SK-N-SH (cell line): Measurements from ENCODE around the gene PIPOX. TPM values are rescaled to one million over a fixed set of nuclear protein-coding genes. Genes with fewer than 3 reads are reported as not detected.

Experiments used
- CTCF ChIA-PET: fragments of 300-600, 350-600 bp; formaldehyde crosslinking; extraction: SDS; loops from one replicate; lab custom pipeline; 2021; lab: Yijun Ruan, JAX
- POLR2A ChIA-PET: fragments of 350-600 bp; sonication (Branson Sonifier 250); formaldehyde crosslinking; extraction: SDS; loops from one replicate; lab custom pipeline; 2020; ENCODE audit warnings: antibody characterized with exemption, inconsistent platforms; lab: Yijun Ruan, JAX
- DNase-seq: peaks from one replicate; pipeline ENCODE4 v3.0.0; 2012
- H2AFZ ChIP-seq: fragments of 200-600 bp; sonication (generic); 2 replicates; pipeline ENCODE4 v1.8.1; 2016; ENCODE audit warnings: antibody characterized with exemption, mild to moderate bottlenecking, low read depth
- H3F3A ChIP-seq: fragments of 200-600 bp; sonication (generic); replicated peaks from 2 replicates; pipeline ENCODE3; 2016; ENCODE audit warnings: antibody characterized with exemption, mild to moderate bottlenecking; ENCODE audit not compliant: insufficient read depth
- H3K27ac ChIP-seq, 2 experiments: fragments of 200-500 bp in 1 of 2; fragments of 200-600 bp in 1 of 2; sonication (Bioruptor generic) in 1 of 2; sonication (generic), shearing (Covaris generic) in 1 of 2; 2 replicates each; pipeline versions ENCODE4 v1.5.1 to v1.6.1; 2014 to 2016; ENCODE audit warnings: low read depth in 2 of 2, inconsistent platforms in 1 of 2, low read length in 1 of 2, mild to moderate bottlenecking in 1 of 2, mixed read lengths in 1 of 2
- H3K27me3 ChIP-seq: fragments of 200-600 bp; sonication (generic), shearing (Covaris generic); 2 replicates; pipeline ENCODE4 v1.6.1; 2016; ENCODE audit warnings: mixed run types; ENCODE audit not compliant: insufficient read depth
- H3K36me3 ChIP-seq, 2 experiments: fragments of 200-500 bp in 1 of 2; fragments of 200-600 bp in 1 of 2; sonication (Bioruptor generic) in 1 of 2; sonication (generic) in 1 of 2; replicated peaks in 1 of 2; 2 replicates each; pipeline versions ENCODE3 to v1.5.1; 2014 to 2016; ENCODE audit warnings: low read length in 1 of 2, mild to moderate bottlenecking in 1 of 2; ENCODE audit not compliant: insufficient read depth in 2 of 2, control insufficient read depth in 1 of 2
- H3K4me1 ChIP-seq, 2 experiments: fragments of 200-500 bp in 1 of 2; fragments of 200-600 bp in 1 of 2; sonication (Bioruptor generic) in 1 of 2; sonication (generic), shearing (Covaris generic) in 1 of 2; 2 replicates each; pipeline versions ENCODE4 v1.5.1 to v1.6.1; 2014 to 2016; ENCODE audit warnings: low read depth in 1 of 2, low read length in 1 of 2, mixed run types in 1 of 2; ENCODE audit not compliant: insufficient read depth in 2 of 2, control insufficient read depth in 1 of 2
- H3K4me2 ChIP-seq: fragments of 200-600 bp; sonication (generic), shearing (Covaris generic); 2 replicates; pipeline ENCODE4 v1.6.1; 2017; ENCODE audit warnings: mixed run types
- H3K4me3 ChIP-seq, 2 experiments: fragments of 200-500 bp in 1 of 2; fragments of 200-600 bp in 1 of 2; sonication (Bioruptor generic) in 1 of 2; sonication (generic), shearing (Covaris generic) in 1 of 2; 2 replicates each; pipeline versions ENCODE4 v1.5.1 to v1.8.1; 2014 to 2016; ENCODE audit warnings: low read depth in 2 of 2, inconsistent platforms in 1 of 2, low read length in 1 of 2, mild to moderate bottlenecking in 1 of 2, mixed read lengths in 1 of 2, moderate library complexity in 1 of 2
- H3K79me2 ChIP-seq: fragments of 200-600 bp; sonication (generic); 2 replicates; pipeline ENCODE4 v1.8.1; 2017; ENCODE audit warnings: mild to moderate bottlenecking; ENCODE audit not compliant: insufficient read depth
- H3K9ac ChIP-seq: fragments of 200-600 bp; sonication (generic); 2 replicates; pipeline ENCODE4 v1.6.1; 2017; ENCODE audit warnings: mixed run types
- H3K9me2 ChIP-seq: fragments of 200-600 bp; sonication (generic); 2 replicates; pipeline ENCODE4 v1.6.1; 2017; ENCODE audit warnings: mixed run types
- H3K9me3 ChIP-seq: fragments of 200-600 bp; sonication (generic); 2 replicates; pipeline ENCODE4 v1.6.1; 2017; ENCODE audit warnings: mixed run types, mild to moderate bottlenecking, moderate library complexity
- H4K20me1 ChIP-seq: fragments of 200-600 bp; sonication (generic); 2 replicates; pipeline ENCODE4 v1.6.1; 2017; ENCODE audit warnings: mild to moderate bottlenecking, mixed run types; ENCODE audit not compliant: insufficient read depth
- ELF1 ChIP-seq: IDR thresholded peaks from 2 replicates; pipeline ENCODE4 v1.4.0; 2012
- EZH2phosphoT487 ChIP-seq: fragments of 200-600 bp; sonication (generic); IDR thresholded peaks from 2 replicates; pipeline ENCODE4 v1.6.1; 2017; ENCODE audit warnings: low read depth, mixed run types, mild to moderate bottlenecking, antibody characterized with exemption, moderate library complexity, borderline replicate concordance
- FOXJ3 ChIP-seq: sonication (generic); formaldehyde crosslinking; IDR thresholded peaks from 2 replicates; pipeline ENCODE4 v1.5.1; 2020; ENCODE audit warnings: mild to moderate bottlenecking, missing genetic modification reagents
- GATA2 ChIP-seq: sonication (generic); formaldehyde crosslinking; IDR thresholded peaks from 2 replicates; pipeline ENCODE4 v1.5.0; 2020; ENCODE audit warnings: mild to moderate bottlenecking, missing genetic modification reagents
- MEF2A ChIP-seq: IDR thresholded peaks from 2 replicates; pipeline ENCODE4 v1.4.0; 2012; ENCODE audit warnings: low read depth, borderline replicate concordance
- MXI1 ChIP-seq: IDR thresholded peaks from 2 replicates; pipeline ENCODE4 v1.6.1; 2012; ENCODE audit warnings: mild to moderate bottlenecking, low read depth, low read length, improper control_type of control experiment
- NRF1 ChIP-seq: IDR thresholded peaks from 2 replicates; pipeline ENCODE4 v1.6.1; 2012; ENCODE audit warnings: low read depth, mild to moderate bottlenecking, low read length
- RCOR1 ChIP-seq: fragments of 150-350 bp; IDR thresholded peaks from 2 replicates; pipeline ENCODE4 v1.6.1; 2017; ENCODE audit warnings: antibody characterized with exemption, low read length
- SIN3A ChIP-seq: IDR thresholded peaks from 2 replicates; pipeline ENCODE4 v1.6.1; 2012; ENCODE audit warnings: low read depth, mild to moderate bottlenecking, low read length, moderate library complexity, borderline replicate concordance
- SMC3 ChIP-seq: IDR thresholded peaks from 2 replicates; pipeline ENCODE4 v1.6.1; 2012; ENCODE audit warnings: low read depth, low read length, improper control_type of control experiment
- TEAD4 ChIP-seq: IDR thresholded peaks from 2 replicates; pipeline ENCODE4 v1.4.0; 2012; ENCODE audit warnings: mild to moderate bottlenecking, borderline replicate concordance; ENCODE audit not compliant: insufficient read depth
- WGBS: methylation state at CpG from one replicate; pipeline ENCODE4 v1.1.6; 2017; ENCODE audit warnings: low lambda C conversion rate; 5-methylcytosine and 5-hydroxymethylcytosine counted together
- polyA plus RNA-seq, 3 experiments: library from polyadenylated mRNA; depleted of rRNA; stranded (reverse); fragments of >200 nt; gene quantifications; 2 replicates each; pipeline ENCODE4 v1.2.3, GENCODE V29; 2012
- TF ChIP-seq, protein P1 (sequence below): IDR thresholded peaks from 2 replicates; pipeline ENCODE4; 2012
- TF ChIP-seq, protein P2 (sequence below): IDR thresholded peaks from 2 replicates; pipeline ENCODE4 v1.4.0; 2012; ENCODE audit warnings: low read depth, borderline replicate concordance
- TF ChIP-seq, protein P3 (sequence below): IDR thresholded peaks from 2 replicates; pipeline ENCODE4 v1.6.1; 2012; ENCODE audit warnings: mild to moderate bottlenecking, low read depth, low read length, moderate library complexity

Gene PIPOX
- polyA plus RNA-seq, 1 of the 3 experiments (the other 2 are of a cell fraction): 0.31 TPM

DNA sequence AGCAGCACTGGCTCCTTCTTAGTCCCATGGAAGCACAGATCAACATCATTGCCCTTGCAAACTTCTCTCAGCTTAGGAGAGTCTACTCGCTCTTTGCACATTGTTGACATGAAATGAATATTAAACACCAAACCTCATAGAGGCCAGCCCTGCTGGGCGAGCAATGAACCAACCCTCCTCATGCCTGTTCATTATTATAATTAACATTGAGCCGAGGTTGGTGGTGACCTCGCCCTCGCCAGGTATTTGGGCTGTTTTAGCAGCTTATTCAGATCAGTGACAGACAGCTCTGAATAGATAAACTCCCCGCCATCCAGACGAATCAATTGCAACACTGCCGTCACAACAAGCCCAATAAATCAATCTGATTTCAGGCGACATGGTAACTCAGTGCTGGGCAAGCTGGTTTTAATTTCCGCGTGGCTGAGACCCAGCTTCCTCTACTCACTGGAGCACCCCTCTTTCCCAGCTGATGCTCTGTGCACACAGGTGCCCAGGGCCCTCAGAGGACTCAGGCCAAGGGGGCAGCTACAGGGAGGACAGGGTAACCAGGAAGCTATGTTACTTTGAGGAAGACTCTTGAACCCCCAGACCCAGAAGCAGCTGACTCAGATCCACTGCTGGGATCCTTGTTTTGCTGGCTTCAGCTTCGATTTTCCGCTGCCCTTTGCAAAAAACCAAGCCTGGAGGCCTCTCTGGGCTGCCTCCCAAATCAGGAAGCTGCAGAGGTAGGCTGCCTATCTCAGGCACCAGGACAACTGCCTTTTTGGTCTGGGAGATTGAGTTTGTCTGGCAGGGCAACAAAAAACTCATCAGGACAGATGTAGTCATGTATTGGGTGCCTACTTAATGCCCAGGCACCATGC lies 26.4 kb upstream of the PIPOX start:
- POLR2A ChIA-PET: no interaction called here
- CTCF ChIA-PET: interaction anchor here (1.0 to 2.6 kb wide), 9 partner anchors 9 to 290 kb away, joined by 3 to 18 read pairs (median 5); no protein-coding TSS in a partner anchor

More for the DNA sequence above, 26.4 kb upstream of the PIPOX start:
- Histone ChIP-seq H4K20me1 (no peaks in the 10 kb centered on the region), H3K27me3 (peaks cover 9% of the 10 kb centered on the region), H3K9ac (no peak overlapping the region), H3K4me3 (no peak overlapping the region), H3K36me3 (no peaks in the 10 kb centered on the region), H2AFZ (no peak overlapping the region), H3K4me2 (no peak overlapping the region), H3K9me2 (no peaks in the 10 kb centered on the region), H3K79me2 (no peaks in the 10 kb centered on the region), H3K9me3 (no peaks in the 10 kb centered on the region), H3F3A (no peaks in the 10 kb centered on the region), H3K27ac (no peak overlapping the region), H3K4me1 (peaks cover 0 to 5% of the 10 kb centered on the region in 2 experiments; a peak in 1 of 4 replicates)
- WGBS: 44% methylated on average over 12 of the region's 13 CpGs
- TF ChIP-seq, protein P1, sequence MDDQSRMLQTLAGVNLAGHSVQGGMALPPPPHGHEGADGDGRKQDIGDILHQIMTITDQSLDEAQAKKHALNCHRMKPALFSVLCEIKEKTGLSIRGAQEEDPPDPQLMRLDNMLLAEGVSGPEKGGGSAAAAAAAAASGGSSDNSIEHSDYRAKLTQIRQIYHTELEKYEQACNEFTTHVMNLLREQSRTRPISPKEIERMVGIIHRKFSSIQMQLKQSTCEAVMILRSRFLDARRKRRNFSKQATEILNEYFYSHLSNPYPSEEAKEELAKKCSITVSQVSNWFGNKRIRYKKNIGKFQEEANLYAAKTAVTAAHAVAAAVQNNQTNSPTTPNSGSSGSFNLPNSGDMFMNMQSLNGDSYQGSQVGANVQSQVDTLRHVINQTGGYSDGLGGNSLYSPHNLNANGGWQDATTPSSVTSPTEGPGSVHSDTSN: no peak
- TF ChIP-seq ELF1 (no peak), TEAD4 (no peak), EZH2phosphoT487 (no peak), NRF1 (no peak), SIN3A (no peak), RCOR1 (no peak), MEF2A (no peak), MXI1 (no peak), SMC3 (no peak), FOXJ3 (CRISPR knock-in tag) (no peak), GATA2 (CRISPR knock-in tag) (no peak)
- TF ChIP-seq, protein P2, sequence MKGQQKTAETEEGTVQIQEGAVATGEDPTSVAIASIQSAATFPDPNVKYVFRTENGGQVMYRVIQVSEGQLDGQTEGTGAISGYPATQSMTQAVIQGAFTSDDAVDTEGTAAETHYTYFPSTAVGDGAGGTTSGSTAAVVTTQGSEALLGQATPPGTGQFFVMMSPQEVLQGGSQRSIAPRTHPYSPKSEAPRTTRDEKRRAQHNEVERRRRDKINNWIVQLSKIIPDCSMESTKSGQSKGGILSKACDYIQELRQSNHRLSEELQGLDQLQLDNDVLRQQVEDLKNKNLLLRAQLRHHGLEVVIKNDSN: no peak
- TF ChIP-seq, protein P3, sequence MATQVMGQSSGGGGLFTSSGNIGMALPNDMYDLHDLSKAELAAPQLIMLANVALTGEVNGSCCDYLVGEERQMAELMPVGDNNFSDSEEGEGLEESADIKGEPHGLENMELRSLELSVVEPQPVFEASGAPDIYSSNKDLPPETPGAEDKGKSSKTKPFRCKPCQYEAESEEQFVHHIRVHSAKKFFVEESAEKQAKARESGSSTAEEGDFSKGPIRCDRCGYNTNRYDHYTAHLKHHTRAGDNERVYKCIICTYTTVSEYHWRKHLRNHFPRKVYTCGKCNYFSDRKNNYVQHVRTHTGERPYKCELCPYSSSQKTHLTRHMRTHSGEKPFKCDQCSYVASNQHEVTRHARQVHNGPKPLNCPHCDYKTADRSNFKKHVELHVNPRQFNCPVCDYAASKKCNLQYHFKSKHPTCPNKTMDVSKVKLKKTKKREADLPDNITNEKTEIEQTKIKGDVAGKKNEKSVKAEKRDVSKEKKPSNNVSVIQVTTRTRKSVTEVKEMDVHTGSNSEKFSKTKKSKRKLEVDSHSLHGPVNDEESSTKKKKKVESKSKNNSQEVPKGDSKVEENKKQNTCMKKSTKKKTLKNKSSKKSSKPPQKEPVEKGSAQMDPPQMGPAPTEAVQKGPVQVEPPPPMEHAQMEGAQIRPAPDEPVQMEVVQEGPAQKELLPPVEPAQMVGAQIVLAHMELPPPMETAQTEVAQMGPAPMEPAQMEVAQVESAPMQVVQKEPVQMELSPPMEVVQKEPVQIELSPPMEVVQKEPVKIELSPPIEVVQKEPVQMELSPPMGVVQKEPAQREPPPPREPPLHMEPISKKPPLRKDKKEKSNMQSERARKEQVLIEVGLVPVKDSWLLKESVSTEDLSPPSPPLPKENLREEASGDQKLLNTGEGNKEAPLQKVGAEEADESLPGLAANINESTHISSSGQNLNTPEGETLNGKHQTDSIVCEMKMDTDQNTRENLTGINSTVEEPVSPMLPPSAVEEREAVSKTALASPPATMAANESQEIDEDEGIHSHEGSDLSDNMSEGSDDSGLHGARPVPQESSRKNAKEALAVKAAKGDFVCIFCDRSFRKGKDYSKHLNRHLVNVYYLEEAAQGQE: no peak
- DNase-seq: no peak
